Measurements from ENCODE around the gene JAM2. TPM values are rescaled to one million over a fixed set of nuclear protein-coding genes. Genes with fewer than 3 reads are reported as not detected.

JAM2 gene
- total and polyA plus RNA-seq, 10 of the 15 experiments (the other 5 are each of a cell fraction or from before 2014, with no cell fraction given), result 2.1 to 30.4 (median 8.6) TPM

DNA sequence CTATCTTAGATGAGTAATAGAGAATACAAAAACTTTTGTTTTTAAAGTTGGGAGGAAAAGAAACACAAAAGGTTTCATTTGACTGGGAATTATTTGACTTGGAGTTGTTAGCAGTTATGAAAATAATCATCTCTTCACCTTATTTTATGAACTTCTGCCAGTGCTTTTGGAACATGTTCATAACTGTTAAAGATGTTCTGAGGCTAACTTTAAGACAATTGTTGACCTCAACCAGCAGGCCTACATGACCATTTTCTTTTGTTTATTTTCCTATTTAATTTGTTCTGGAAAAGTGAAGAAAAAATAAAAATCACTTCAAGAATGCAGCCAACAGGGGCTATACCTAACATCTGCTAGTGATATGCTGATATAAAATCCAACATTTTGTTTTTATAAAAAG, 37.4 kb downstream of the JAM2 start:
- POLR2A ChIA-PET, result no interaction called here
- no peak for FAIRE-seq
- in situ Hi-C loops (cut with MboI), result no loop called here
- no peaks in the 10 kb centered on the region for H3K9me3 ChIP-seq (replicated peaks; ENCODE audit: control insufficient read depth, insufficient read depth, low read length)
- H3K27ac ChIP-seq (ENCODE audit: control insufficient read depth, insufficient read depth), result no peak overlapping the region
- CTCF ChIA-PET, result interaction anchor here (1.3 to 1.5 kb wide), 2 partner anchors 17 to 32 kb away, joined by 4 read pairs; no protein-coding TSS in a partner anchor
- intact Hi-C loops (cut with micrococcal nuclease; ENCODE audit: unreplicated experiment), result no loop called here
- H3K9ac ChIP-seq (ENCODE audit: control insufficient read depth, insufficient read depth, low read length), result no peak overlapping the region
- no peak overlapping the region for H2AFZ ChIP-seq (ENCODE audit: control insufficient read depth, low read depth, low read length)
- SMC1A ChIA-PET (ENCODE audit: uncharacterized antibody, unreplicated experiment), result no interaction called here
- RAD21 ChIA-PET (ENCODE audit: unreplicated experiment), result no interaction called here
- ATAC-seq, result no peak
- no peaks in the 10 kb centered on the region for H3K4me1 ChIP-seq (ENCODE audit: control insufficient read depth, insufficient read depth, low read length)
- no peaks in the 10 kb centered on the region for H4K20me1 ChIP-seq (ENCODE audit: control insufficient read depth, insufficient read depth)
- DNase-seq (ENCODE audit: low read depth, low spot score), result no peak
- H3K79me2 ChIP-seq (ENCODE audit: control insufficient read depth, insufficient read depth, low read length), result no peaks in the 10 kb centered on the region
- no peak overlapping the region for H3K4me3 ChIP-seq
- H3K36me3 ChIP-seq (ENCODE audit: control insufficient read depth in 2 of 2, insufficient read depth in 2 of 2, low read length in 1 of 2), result no peaks in the 10 kb centered on the region
- no peak overlapping the region for H3K4me2 ChIP-seq (ENCODE audit: control insufficient read depth, insufficient read depth)
- TF ChIP-seq SMARCA5 (IDR thresholded peaks at IDR 0.05) (no peak), TCF3 (IDR thresholded peaks at IDR 0.05; ENCODE audit: borderline replicate concordance, insufficient read depth, low read depth, low read length) (no peak), ZNF24 (IDR thresholded peaks at IDR 0.05) (no peak), ZNF207 (IDR thresholded peaks at IDR 0.05; ENCODE audit: borderline replicate concordance) (no peak), HCFC1 (IDR thresholded peaks at IDR 0.05; ENCODE audit: low read length) (no peak), MTA3 (IDR thresholded peaks at IDR 0.05; ENCODE audit: borderline replicate concordance, low read length) (no peak), POLR2A (IDR thresholded peaks at IDR 0.05; ENCODE audit: low read depth, low read length) (no peak), POU2F2 (IDR thresholded peaks at IDR 0.05; ENCODE audit: borderline replicate concordance, low read depth, low read length) (no peak), STAT1 (conservative IDR thresholded peaks at IDR 0.05) (no peak), IKZF2 (IDR thresholded peaks at IDR 0.05) (no peak), RAD51 (IDR thresholded peaks at IDR 0.05) (no peak), TBL1XR1 (IDR thresholded peaks at IDR 0.05; ENCODE audit: low read depth, low read length) (no peak), HDAC2 (IDR thresholded peaks at IDR 0.05) (no peak), ATF7 (IDR thresholded peaks at IDR 0.05; ENCODE audit: low read depth) (no peak)
- TF ChIP-seq, protein P1, sequence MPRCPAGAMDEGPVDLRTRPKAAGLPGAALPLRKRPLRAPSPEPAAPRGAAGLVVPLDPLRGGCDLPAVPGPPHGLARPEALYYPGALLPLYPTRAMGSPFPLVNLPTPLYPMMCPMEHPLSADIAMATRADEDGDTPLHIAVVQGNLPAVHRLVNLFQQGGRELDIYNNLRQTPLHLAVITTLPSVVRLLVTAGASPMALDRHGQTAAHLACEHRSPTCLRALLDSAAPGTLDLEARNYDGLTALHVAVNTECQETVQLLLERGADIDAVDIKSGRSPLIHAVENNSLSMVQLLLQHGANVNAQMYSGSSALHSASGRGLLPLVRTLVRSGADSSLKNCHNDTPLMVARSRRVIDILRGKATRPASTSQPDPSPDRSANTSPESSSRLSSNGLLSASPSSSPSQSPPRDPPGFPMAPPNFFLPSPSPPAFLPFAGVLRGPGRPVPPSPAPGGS (IDR thresholded peaks at IDR 0.05; ENCODE audit: borderline replicate concordance, insufficient read depth, low read depth, low read length, poor library complexity, severe bottlenecking), result no peak
- no TSS peak for BruUV-seq (replicated peaks)
- no peaks in the 10 kb centered on the region for H3K27me3 ChIP-seq (replicated peaks in 1 of 2; ENCODE audit: control insufficient read depth in 2 of 2, insufficient read depth in 2 of 2, low read length in 1 of 2)
